A172 (cell line): Measurements from ENCODE around the gene RBBP6. TPM values are rescaled to one million over a fixed set of nuclear protein-coding genes. Genes with fewer than 3 reads are reported as not detected.

ENCODE experiments used
- total RNA-seq: library from RNA; depleted of rRNA; stranded (reverse); fragments of >200 nt; shearing (Covaris generic); gene quantifications from 2 replicates; pipeline ENCODE4 v1.2.3, GENCODE V29; 2014; rRNA removed

RBBP6 gene
- total RNA-seq, 1 experiment from 2014 or later = 11.3 TPM

Other genes starting within 250 kb of the RBBP6 start
- gene TNRC6A, start 190.1 kb downstream of the RBBP6 start, total RNA-seq = 23.1 and 34.3 TPM in 2 replicates